H9 (cell line): Measurements from ENCODE around the gene CFAP299. TPM values are rescaled to one million over a fixed set of nuclear protein-coding genes. Genes with fewer than 3 reads are reported as not detected.

Experiments used
- DNase-seq: peaks from one replicate; pipeline ENCODE4 v3.0.0-alpha.2; 2017
- H2AFZ ChIP-seq: one replicate; pipeline ENCODE4 v1.6.1; 2013; ENCODE audit warnings: mild to moderate bottlenecking, low read length, control low read depth, moderate library complexity
- H2AK5ac ChIP-seq: 2 replicates; pipeline ENCODE4 v1.6.1; 2013; ENCODE audit warnings: low read length, control low read depth, mixed read lengths; ENCODE audit not compliant: insufficient read length
- H2BK120ac ChIP-seq: one replicate; pipeline ENCODE4 v1.6.1; 2013; ENCODE audit warnings: low read depth, mild to moderate bottlenecking, low read length, control low read depth, inconsistent platforms; ENCODE audit not compliant: poor library complexity, severe bottlenecking
- H2BK12ac ChIP-seq: 2 replicates; pipeline ENCODE4 v1.6.1; 2013; ENCODE audit warnings: low read length, control low read depth, mixed read lengths, low read depth; ENCODE audit not compliant: insufficient read length
- H2BK15ac ChIP-seq: 2 replicates; pipeline ENCODE4 v1.6.1; 2013; ENCODE audit warnings: low read depth, low read length, control low read depth
- H2BK20ac ChIP-seq: one replicate; pipeline ENCODE4 v1.6.1; 2013; ENCODE audit warnings: low read depth, mild to moderate bottlenecking, low read length, control low read depth, inconsistent platforms; ENCODE audit not compliant: poor library complexity, severe bottlenecking
- H2BK5ac ChIP-seq: 2 replicates; pipeline ENCODE4 v1.6.1; 2013; ENCODE audit warnings: low read length, control low read depth, mixed read lengths; ENCODE audit not compliant: insufficient read length
- H3K14ac ChIP-seq: 2 replicates; pipeline ENCODE4 v1.6.1; 2013; ENCODE audit warnings: low read length, control low read depth; ENCODE audit not compliant: insufficient read depth
- H3K18ac ChIP-seq: 2 replicates; pipeline ENCODE4 v1.6.1; 2013; ENCODE audit warnings: low read depth, mild to moderate bottlenecking, mixed read lengths, low read length, control low read depth; ENCODE audit not compliant: insufficient read length
- H3K23ac ChIP-seq: 2 replicates; pipeline ENCODE4 v1.6.1; 2013; ENCODE audit warnings: low read length, control low read depth, mixed read lengths, low read depth; ENCODE audit not compliant: insufficient read length
- H3K23me2 ChIP-seq: 2 replicates; pipeline ENCODE4 v1.6.1; 2013; ENCODE audit warnings: low read depth, mild to moderate bottlenecking, mixed read lengths, low read length, control low read depth; ENCODE audit not compliant: insufficient read length, poor library complexity, severe bottlenecking
- H3K27ac ChIP-seq: 2 replicates; pipeline ENCODE4 v1.5.1; 2013; ENCODE audit warnings: low read length, control low read depth, mixed read lengths, low read depth; ENCODE audit not compliant: insufficient read length
- H3K27me3 ChIP-seq: 2 replicates; pipeline ENCODE4 v1.6.1; 2013; ENCODE audit warnings: low read length, control low read depth, inconsistent platforms; ENCODE audit not compliant: insufficient read depth
- H3K4ac ChIP-seq: 2 replicates; pipeline ENCODE4 v1.6.1; 2013; ENCODE audit warnings: low read depth, mild to moderate bottlenecking, control low read depth, inconsistent platforms, low read length, moderate library complexity
- H3K4me1 ChIP-seq: 2 replicates; pipeline ENCODE4 v1.6.1; 2013; ENCODE audit warnings: low read length, control low read depth, inconsistent platforms; ENCODE audit not compliant: insufficient read depth
- H3K4me2 ChIP-seq: 2 replicates; pipeline ENCODE4 v1.6.1; 2013; ENCODE audit warnings: low read length, control low read depth, mixed read lengths; ENCODE audit not compliant: insufficient read length, insufficient read depth
- H3K56ac ChIP-seq: 2 replicates; pipeline ENCODE4 v1.6.1; 2013; ENCODE audit warnings: low read depth, mild to moderate bottlenecking, mixed read lengths, low read length, control low read depth; ENCODE audit not compliant: insufficient read length
- H3K79me1 ChIP-seq: 2 replicates; pipeline ENCODE4 v1.6.1; 2013; ENCODE audit warnings: low read depth, mild to moderate bottlenecking, moderate library complexity, low read length, control low read depth, inconsistent platforms; ENCODE audit not compliant: insufficient read depth, poor library complexity, severe bottlenecking
- H3K79me2 ChIP-seq: 2 replicates; pipeline ENCODE4 v1.6.1; 2013; ENCODE audit warnings: low read length, control low read depth, inconsistent platforms; ENCODE audit not compliant: insufficient read depth
- H3K9ac ChIP-seq: 2 replicates; pipeline ENCODE4 v1.6.1; 2013; ENCODE audit warnings: low read length, control low read depth, mixed read lengths; ENCODE audit not compliant: insufficient read length; ENCODE audit errors: extremely low read depth
- H3K9me3 ChIP-seq: one replicate; pipeline ENCODE4 v1.6.1; 2013; ENCODE audit warnings: low read depth, low read length, inconsistent platforms; ENCODE audit not compliant: control insufficient read depth
- H3T11ph ChIP-seq: one replicate; pipeline ENCODE4 v1.6.1; 2013; ENCODE audit warnings: mild to moderate bottlenecking, low read length, control low read depth, inconsistent platforms
- H4K20me1 ChIP-seq: one replicate; pipeline ENCODE4 v1.6.1; 2013; ENCODE audit not compliant: control insufficient read depth, insufficient read length, insufficient read depth
- H4K5ac ChIP-seq: 2 replicates; pipeline ENCODE4 v1.6.1; 2013; ENCODE audit warnings: low read depth, mild to moderate bottlenecking, mixed read lengths, low read length, control low read depth; ENCODE audit not compliant: insufficient read length
- H4K8ac ChIP-seq: replicated peaks from 2 replicates; pipeline ENCODE4 v1.6.1; 2013; ENCODE audit warnings: low read length, control low read depth, mixed read lengths, low read depth; ENCODE audit not compliant: insufficient read length
- H4K91ac ChIP-seq: 2 replicates; pipeline ENCODE4 v1.6.1; 2013; ENCODE audit warnings: low read depth, mild to moderate bottlenecking, moderate library complexity, mixed read lengths, low read length, control low read depth; ENCODE audit not compliant: insufficient read length
- H3K27ac Mint-ChIP-seq, 3 experiments: 2 replicates in 2 of 3; 3 replicates in 1 of 3; pipeline ENCODE4 v1.8.0; 2020 to 2021; ENCODE audit warnings: mixed read lengths in 3 of 3, mild to moderate bottlenecking in 1 of 3, moderate library complexity in 1 of 3
- H3K27me3 Mint-ChIP-seq: 2 replicates; pipeline ENCODE4 v1.8.0; 2021; ENCODE audit warnings: low read depth, mild to moderate bottlenecking, moderate library complexity, mixed read lengths
- H3K36me3 Mint-ChIP-seq, 3 experiments: 2 replicates in 2 of 3; 3 replicates in 1 of 3; pipeline ENCODE4 v1.8.0; 2020 to 2021; ENCODE audit warnings: low read depth in 3 of 3, mixed read lengths in 3 of 3; ENCODE audit not compliant: insufficient read depth in 1 of 3
- H3K4me1 Mint-ChIP-seq, 2 experiments: 2 replicates each; pipeline ENCODE4 v1.8.0; 2020; ENCODE audit warnings: mixed read lengths in 2 of 2
- H3K4me3 Mint-ChIP-seq, 2 experiments: 2 replicates in 1 of 2; 3 replicates in 1 of 2; pipeline ENCODE4 v1.8.0; 2020 to 2021; ENCODE audit warnings: mild to moderate bottlenecking in 2 of 2, mixed read lengths in 2 of 2, moderate library complexity in 1 of 2
- H3K9me3 Mint-ChIP-seq, 2 experiments: 2 replicates in 1 of 2; 3 replicates in 1 of 2; pipeline ENCODE4 v1.8.0; 2020; ENCODE audit warnings: mild to moderate bottlenecking in 2 of 2, mixed read lengths in 2 of 2, moderate library complexity in 1 of 2
- CTCF ChIP-seq: fragments of 200-600 bp; sonication (generic); conservative IDR thresholded peaks from 3 replicates; pipeline ENCODE4 v1.8.0; 2021; ENCODE audit warnings: antibody characterized with exemption, mild to moderate bottlenecking
- WGBS: extraction: QIAGEN DNeasy Blood & Tissue Kit; methylation state at CpG from one replicate; pipeline ENCODE4 v1.1.7; 2013; ENCODE audit warnings: missing lambda C conversion rate, low lambda C conversion rate, mixed read lengths; ENCODE audit not compliant: insufficient read length; ENCODE audit errors: extremely low coverage; 5-methylcytosine and 5-hydroxymethylcytosine counted together
- total RNA-seq: library from RNA; stranded (reverse); gene quantifications from 2 replicates; pipeline ENCODE4 v1.2.1, GENCODE V29; 2021

The CFAP299 gene
- total RNA-seq, 1 experiment from 2014 or later = not detected

- Histone ChIP-seq H3K9me3 (no peaks in the 10 kb centered on the region), H3K4me2 (no peak overlapping the region), H4K20me1 (no peaks in the 10 kb centered on the region), H3K14ac (no peak overlapping the region; the same call in 1 of the 2 replicates), H3K56ac (no peak overlapping the region), H2BK20ac (no peak overlapping the region), H3K4ac (no peak overlapping the region), H3T11ph (no peak overlapping the region), H3K23me2 (no peaks in the 10 kb centered on the region), H3K27ac (no peak overlapping the region), H4K5ac (no peak overlapping the region), H3K9ac (no peak overlapping the region), H3K79me1 (no peaks in the 10 kb centered on the region), H3K27me3 (no peaks in the 10 kb centered on the region), H3K18ac (no peak overlapping the region), H2BK5ac (no peak overlapping the region), H2BK120ac (no peak overlapping the region), H4K8ac (no peak overlapping the region), H3K23ac (no peak overlapping the region), H2AK5ac (no peak overlapping the region), H2BK12ac (no peak overlapping the region), H2BK15ac (no peak overlapping the region), H3K4me1 (no peaks in the 10 kb centered on the region), H4K91ac (no peak overlapping the region), H3K79me2 (no peaks in the 10 kb centered on the region), H2AFZ (no peak overlapping the region)
- Mint-ChIP-seq H3K4me3 (no peak overlapping the region), H3K27me3 (no peaks in the 10 kb centered on the region), H3K36me3 (no peaks in the 10 kb centered on the region), H3K27ac (peak overlapping the region in 1 of 3 experiments; percentile 35; a peak in 1 of 7 replicates), H3K4me1 (0 out of 4 replicates have a peak, but pooled peaks cover 0 to 2% of the 10 kb centered on the region in 2 experiments), H3K9me3 (no peaks in the 10 kb centered on the region; a peak in 1 of 5 replicates)
- DNase-seq = no peak
- TF ChIP-seq CTCF = no peak
- WGBS = no CpG with 5 or more reads among the region's 5 CpGs
These were observed 375.4 kb downstream of the CFAP299 start for GRCh38 chr4:80710748-80711451.
